HG03442 (cell line): ENCODE results near the gene MEOX2.

Experiments
- ATAC-seq: cut with Tn5 transposase; IDR thresholded peaks from one replicate; pipeline ENCODE4 v1.9.1; 2021; ENCODE audit warnings: mild to moderate bottlenecking, moderate library complexity; ENCODE audit not compliant: unreplicated experiment

The MEOX2 gene

DNA sequence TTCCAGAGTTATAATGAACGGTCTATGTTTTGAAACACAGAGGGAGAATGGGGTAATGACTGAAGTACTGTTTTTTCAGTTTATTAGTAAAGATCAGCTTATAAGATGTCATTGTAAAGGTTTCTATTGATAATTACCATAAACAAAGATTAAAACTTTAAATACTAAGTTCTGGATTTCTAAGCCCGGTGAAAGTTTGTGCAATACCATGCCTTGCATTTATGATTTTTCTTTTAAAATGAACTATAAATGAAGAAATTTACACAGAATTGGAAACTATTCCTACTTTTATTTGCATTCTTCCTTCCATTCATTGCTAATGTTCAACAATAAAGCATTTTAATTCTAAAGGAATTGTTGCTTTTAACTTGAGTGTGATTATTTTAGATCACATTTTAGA, 4.9 kb downstream of the MEOX2 start:
- ATAC-seq: no peak

DNA sequence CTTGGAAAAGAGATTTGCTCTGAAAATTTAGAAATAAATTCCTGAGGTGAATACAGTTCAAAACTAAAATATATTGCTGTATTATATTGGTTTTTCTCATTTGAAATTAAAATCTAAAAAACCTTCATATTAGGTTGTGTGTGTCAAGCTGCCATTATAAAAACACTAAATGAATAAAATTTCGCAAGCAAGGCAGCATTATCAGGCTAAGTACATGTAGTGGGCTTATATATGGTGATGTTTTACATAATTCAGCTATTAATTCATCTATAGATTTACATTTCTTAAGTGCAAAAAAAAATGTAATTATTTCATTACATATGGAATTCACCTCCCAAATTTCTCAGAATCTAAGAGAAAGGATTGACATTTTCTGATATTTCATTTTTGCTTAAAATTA, 5.3 kb downstream of the MEOX2 start:
- no peak for ATAC-seq

DNA sequence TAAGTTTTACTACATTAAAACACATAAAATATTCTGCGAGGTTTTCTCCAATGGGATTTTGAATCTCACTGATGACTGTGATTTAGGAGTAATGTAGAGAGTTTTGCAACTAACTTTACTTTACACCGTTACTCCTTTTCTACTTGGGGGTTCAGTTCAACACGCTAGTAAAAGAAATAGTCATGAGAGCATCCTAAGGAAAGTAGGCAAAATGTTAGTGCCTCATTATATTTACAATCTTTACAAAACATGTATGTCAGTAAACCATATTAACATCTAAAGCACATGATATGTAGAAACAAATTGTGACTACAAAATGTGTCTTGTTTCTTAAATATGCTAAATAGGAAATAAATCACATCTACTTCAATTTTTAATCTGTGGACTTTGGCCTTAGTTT, 6.0 kb downstream of the MEOX2 start:
- ATAC-seq: no peak

DNA sequence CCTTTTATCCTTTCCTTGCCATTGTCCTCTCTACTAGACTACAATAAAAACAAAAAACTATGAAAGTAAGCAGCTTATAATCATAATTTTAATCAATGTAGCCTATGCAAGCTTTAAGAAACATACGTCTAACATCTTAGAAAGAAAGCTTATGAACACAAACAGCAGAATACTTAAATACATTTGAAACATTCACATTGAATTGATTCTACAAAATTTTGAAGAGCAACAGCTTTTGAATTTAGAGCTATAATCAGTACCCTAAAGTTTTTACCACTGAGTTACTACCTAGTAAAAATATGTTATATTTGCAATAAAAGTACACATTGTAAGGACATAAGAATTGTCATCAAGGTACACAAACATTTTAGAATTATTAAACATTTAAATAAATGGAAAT, 7.2 kb downstream of the MEOX2 start:
- ATAC-seq: no peak

DNA sequence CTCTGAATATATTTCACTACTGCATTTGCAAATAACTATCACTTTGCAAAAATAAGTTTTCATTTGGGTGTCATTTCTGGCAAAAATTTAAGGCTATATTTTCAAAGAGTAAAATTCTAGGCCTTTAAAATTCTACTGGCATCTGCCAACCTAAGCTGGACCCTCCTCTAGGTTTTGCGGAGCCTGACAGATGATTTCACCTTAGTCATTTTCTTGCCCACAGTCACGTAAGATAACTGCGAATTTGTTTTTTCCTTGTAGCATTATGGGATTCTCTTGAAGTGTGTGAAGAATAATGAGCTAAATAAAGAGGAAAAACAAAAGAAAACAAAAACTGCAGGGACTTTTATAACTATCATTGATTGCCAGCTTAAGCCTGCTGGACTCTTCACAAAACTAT, 7.8 kb downstream of the MEOX2 start:
- ATAC-seq: no peak

DNA sequence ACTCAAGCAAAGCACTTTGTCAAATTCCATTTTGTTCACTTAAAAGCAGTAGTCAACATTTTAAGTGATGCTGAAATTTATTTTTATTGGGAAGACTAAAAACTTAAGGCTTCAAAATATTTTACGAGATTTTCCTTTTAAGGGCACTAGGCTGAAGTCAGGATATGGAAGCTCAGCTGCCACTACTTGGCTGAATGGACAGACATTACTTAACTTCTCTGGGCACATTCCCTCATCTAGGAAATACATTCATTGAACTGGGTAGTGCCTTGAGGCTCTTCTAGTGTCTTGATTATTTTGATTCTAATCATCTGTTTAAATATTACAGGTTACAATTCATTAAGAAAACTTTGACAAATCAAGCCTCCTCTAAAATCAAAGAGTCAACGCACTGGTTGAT, 11.1 kb downstream of the MEOX2 start:
- ATAC-seq: no peak

DNA sequence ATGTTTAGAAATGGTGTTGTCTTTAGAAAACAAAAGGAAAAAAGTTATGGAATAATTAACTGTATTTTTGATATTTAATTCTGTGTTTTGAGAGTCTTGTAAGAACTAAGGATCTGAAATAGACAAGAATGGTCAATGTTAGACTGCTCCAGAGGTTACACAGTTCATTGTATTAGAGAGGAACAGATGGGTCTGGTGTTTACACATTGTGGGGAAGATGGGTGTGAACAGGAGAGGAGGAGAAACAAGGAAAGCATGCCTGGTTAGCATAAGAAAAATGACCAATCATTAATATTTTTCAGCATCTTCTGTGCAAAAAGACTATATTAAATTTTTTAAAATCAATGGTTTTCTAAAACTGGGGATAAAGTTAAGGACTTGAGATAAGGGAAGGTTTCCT, 11.9 kb downstream of the MEOX2 start:
- ATAC-seq: no peak

DNA sequence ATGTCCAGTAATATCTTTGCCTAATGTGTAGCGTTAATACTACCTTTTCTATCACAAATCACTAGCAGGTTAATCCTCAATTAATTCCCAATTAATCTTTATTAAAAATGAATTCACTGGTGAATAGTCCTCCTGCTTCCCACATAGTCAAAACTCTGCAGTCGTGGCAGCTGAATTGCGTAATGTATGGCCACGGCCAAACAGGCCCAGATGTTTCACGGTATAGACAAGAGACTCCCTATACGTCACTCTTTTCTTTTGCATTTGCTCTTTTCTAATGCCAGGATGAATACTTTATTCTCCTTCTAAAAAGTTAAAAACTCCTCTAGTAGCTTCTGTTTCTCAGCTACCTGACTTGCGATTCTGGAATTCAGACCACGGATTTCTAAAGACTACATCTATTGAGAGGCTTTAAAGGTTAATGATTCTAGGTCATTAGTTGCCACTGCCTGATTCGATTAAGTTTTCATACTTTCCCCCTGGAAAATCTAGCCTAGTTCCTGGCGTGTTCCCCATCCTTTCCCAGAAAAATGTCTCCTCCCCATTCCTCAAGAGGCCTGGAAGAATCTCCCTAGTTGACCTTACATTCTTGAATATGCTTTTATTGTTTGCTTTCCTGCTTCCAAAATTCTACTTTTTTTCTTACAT, 16.9 kb downstream of the MEOX2 start:
- no peak for ATAC-seq

DNA sequence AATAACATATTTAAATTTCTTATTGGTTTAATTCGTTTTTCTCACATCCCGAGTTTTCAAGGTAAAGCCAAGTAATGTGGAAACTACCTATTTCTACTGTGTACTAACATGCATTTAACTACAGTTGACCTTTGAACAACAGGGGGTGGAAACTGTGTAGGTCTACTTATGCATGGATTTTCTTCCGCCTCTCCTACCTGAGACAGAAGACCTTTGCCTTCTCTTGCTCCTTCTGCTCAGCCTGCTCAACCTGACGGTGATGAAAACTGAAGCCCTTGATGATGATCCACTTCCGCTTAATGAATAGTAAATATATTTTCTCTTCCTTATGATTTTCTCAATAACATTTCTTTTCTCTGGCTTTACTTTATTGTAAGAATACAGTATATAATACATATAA, 18.5 kb downstream of the MEOX2 start:
- ATAC-seq: no peak

DNA sequence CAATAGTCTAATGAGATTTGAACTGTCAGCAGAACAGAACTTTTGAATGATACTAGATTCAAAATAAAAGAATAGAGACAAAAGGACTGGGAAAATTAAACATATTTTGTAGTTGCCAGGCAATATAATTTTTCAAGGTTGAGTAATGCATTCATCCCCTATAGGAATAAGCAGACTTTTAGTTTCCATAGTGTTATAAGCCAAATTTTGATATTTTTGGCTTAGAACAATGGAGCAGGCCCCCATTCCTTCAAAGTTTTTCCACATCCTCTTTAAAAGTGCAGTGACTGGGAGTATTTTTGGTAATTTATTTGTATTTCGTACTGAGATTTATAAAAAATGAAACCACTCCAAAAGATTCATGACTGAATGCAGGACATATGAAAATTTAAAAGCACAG, 24.0 kb downstream of the MEOX2 start:
- ATAC-seq: no peak

DNA sequence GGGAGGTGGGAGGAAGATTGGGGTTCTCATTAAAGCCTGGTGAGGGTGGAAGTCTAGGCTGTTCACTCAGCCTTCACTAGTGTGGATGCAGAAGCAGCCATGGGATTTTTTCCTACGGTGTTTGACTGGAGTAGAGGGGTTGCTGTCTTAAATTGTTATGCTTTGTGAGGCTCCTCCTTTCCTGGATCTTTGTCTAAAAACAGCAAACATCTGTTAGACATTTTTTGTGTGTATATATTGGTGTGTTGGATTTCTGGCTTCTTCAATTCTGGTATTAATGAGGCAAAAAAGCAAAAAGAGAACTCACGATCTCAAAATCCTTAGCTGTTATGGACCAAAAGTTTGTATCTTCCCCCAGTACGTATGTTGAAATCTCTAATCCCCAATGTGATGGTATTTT, 28.2 kb downstream of the MEOX2 start:
- ATAC-seq: no peak

DNA sequence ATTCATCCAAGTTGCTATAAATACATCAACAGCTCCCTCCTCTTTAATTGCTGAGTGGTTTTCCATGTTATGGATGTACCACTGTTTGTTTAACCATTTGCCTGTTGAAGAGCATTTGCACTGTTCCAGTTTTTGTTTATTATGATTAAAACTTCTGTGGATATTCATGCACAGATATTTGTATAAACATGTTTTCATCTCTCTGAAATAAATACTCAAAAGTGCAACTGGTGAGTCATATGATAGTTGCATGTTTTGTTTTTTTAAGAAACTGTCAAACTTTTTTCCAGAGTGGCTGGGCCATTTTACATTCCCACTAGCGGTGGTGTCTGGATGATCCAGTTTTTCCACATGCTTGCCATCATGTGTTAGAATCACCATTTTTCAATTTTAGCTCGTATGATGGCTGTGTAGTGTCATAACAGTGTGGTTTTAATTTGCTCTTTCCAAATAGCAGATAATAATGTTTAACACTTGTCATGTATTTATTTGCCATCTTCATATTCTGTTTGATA, 33.6 kb downstream of the MEOX2 start:
- ATAC-seq: no peak

DNA sequence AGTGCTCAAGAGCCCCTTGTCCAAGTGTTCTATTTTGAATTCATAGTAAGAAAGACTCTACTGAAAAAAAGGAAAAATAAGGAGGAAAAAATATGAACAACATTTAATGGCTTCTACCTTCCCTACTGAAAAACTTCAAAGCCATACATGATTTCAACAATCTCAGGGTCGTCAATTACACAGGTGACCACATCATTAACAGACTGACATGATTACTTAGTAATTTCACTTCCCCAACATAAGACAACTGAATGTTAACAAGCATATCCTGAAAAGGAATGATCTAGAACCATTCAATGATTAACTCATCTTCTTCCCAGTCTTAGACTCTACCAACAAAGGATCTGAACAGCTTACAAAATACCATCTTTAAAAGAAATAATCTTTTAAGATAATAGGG, 34.8 kb downstream of the MEOX2 start:
- ATAC-seq: no peak

DNA sequence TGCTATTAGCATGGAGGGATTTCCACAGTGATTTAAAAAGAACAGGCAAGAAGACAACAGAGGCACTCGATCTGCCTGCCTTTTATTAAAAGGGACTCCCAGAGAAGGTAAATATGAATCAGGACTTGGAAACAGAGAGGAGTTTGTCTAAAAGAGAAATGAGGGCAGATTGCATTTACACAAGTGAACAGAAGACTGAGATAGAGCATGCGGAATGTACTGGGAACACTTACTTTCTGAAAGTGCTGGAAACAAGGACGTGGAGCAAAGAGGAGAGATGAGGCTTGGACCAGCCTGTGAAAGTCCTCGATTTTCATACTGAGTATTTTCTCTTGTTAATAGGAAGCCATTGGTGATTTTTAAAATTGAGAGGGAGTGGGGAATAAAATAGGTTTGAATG, 35.7 kb downstream of the MEOX2 start:
- ATAC-seq: no peak

DNA sequence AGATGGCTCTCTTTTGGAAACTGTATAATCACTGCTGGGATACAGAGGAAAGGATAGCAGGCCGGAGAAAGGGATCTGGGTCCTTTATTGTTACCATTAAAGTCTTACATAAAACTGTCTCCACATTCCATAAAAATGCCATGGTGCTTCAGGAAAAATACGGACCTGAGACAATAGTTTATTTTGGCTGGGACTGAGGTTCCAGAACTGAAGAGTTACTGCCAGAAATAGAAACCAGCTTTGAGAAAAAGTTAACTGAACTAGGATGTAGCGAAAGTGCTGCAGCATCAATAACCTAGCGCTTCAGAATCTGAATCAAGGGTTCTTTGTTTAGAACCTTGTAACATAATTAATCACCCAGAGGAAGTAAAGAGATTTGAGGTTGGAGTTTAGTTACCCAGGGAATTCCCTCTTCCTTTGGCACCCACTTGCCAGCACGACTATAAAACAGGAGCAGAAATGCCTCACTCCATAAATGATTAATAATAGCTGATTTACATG, 38.0 kb downstream of the MEOX2 start:
- ATAC-seq: no peak

DNA sequence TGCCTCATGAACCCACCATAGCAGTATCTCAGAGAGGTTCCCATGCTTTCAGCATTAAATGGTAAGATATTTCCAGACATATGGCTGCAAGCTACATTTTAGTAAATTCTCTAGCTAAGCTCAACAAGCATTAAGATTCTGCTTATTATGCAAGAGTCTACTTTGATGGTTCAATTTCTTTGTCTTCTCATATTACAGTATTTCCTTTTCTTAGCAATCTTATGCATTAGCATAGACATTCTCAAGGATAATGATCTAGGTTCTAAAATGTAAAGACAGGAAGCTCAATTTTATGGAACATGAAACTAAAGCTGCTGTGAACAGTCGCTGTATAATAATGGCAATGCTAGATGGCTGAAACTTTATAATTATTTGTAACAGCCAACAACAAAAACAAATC, 39.2 kb downstream of the MEOX2 start:
- ATAC-seq: no peak

DNA sequence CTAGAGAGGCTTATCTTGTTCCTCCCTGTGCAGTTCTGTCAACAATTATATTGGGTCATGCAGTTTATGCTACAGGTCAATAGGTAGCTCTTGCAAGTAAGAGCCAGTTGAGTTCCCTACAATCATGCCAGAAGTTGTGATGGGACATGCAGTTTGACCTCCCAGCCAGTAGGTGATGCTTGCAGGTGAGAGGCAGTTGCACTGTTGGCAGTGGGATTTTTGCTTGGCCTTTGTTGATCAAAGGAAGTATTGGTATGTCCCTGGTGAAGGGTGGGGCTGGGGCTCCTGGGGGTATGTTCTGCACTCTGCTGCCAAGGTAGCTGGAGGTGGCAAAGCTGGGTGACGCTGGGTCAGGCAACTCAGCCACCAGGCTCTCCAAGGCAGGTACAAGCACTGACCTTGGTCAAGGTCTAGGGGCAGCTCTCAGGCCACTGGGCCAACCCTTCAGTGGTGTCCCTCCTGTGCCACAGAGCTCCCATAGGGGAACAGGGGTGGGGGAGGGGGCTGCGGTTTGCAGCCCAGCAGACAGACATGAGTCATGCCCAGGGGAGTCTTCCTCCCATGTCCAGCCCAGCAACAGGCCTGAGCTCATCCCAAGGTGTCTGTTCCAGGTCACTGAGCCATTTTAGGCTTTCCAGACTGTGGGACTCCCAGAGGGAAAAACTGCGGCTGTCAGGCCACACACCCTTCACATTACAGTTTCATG, 43.3 kb downstream of the MEOX2 start:
- ATAC-seq: no peak

DNA sequence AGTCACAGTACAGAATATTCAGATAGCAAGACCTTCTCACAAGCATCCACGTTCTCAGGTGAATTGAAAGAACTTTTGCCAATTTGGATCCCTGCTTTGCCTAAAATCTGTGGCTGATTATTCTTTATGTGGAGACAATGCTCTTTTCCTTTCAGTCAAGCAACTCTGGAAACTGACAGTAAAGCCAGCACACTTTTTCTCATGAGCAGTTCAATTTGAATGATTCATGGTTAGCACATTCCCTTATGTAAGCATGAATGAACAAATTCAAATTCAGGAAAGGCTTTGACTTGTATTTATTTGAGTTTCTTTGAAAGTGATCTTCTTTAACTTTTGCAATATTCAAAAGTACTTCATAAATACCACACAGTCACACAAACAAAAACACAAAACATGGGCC, 57.6 kb downstream of the MEOX2 start:
- no peak for ATAC-seq

DNA sequence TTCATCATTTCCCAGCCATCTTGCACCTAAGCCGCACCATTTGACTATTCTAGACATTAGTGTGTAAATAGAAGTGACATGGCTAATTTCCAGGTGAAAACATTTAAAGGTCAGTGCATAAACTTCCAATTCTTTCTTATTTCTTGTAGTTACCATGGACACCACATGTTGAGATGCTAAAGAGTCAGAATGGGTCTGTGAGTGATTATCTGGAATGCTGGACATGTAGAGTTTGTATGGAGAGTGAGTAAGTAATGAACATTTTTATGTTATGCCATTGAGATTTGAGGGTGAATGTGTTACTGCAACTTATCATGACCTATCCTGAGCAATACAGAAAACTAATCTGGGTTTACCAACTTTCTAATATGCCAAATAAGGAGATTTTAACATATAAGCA, 60.4 kb downstream of the MEOX2 start:
- ATAC-seq: no peak

DNA sequence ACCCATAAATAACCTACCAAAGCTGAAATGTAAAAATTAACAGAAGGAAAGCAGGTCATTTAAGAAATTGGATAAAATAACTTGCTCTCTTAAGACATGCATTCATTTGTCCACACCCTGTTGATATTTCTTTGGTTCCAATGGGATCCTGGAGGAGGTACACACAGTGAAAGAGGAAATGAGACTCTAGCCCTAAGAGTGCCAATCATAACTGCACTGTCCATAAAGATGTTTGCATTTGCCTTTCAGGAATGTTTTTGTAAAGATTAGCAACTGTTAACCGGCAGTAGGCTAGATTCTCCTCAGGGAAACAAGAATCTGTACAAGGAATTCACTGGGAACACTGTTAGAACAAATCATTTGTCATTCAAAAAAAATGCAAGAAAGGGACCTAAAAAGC, 61.0 kb downstream of the MEOX2 start:
- no peak for ATAC-seq

DNA sequence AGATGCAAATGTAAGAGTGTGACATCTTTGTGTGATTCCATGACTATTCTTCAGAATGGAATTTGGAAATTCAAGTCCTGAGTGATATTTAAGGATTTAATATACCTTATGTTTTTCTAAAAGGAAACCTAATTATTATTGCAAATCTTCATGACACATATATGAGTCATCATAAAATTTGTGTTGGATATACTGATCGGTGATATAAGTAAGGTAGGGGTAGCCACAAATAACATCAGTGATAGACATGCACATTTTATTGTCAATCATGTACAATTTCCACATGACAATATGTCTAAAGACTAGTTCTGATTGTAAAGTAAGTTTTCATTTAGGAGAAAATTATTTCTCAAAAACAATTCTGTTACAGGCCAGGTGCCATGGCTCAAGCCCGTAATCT, 65.0 kb downstream of the MEOX2 start:
- ATAC-seq: no peak

DNA sequence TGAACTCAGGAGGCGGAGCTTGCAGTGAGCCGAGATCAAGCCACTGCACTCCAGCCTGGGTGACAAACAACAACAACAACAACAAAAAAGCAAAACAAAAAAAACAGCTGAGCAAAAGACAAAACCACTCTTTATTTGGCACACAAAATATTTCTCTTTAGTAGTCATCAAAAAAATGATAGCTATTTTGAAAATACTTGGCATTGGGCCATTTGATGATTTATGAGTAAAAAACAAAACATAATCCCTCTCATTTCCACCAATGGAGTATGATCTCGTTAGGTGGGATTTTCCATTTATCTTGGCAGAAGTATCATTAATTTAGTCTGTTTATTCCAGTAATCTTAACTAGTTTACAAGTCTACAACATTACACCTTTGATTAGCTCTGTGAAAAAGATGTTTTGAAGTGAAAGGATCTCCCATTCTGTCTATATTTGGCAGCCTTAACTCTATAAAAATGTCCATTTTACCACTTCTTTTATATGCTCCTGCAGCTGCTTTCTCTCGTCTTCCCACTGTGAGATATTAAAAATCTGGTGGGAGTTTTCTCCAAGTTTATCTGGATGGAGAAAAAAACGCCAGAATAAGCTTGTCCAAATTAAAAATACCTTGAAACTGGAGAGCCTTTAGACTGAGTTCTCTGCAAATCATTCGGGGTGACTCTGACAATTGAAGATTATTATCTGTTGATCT, 65.8 kb downstream of the MEOX2 start:
- ATAC-seq: no peak
